ENCODE measurements around the gene YEATS4.
"Not testable (repeated sequence)": the region's sequence is repeated elsewhere in the genome, so short reads cannot be mapped to it uniquely, and the experiment has no call there.

DNA sequence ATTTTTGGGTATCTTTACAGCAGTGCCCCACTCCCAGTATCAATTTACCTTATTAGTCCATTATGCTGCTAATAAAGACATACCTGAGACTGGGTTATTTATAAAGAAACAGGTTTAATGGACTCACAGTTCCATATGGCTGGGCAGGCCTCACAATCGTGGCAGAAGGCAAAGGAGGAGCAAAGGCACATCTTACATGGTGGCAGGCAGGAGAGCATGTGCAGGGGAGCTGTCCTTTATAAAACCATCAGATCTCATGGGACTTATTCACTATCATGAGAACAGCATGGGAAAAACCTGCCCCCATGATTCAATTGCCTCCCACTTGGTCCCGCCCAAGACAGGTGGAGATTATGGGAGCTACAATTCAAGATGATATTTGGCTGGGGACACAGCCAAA lies 42.3 kb upstream of the YEATS4 start:
- TF ChIP-seq, protein P1, sequence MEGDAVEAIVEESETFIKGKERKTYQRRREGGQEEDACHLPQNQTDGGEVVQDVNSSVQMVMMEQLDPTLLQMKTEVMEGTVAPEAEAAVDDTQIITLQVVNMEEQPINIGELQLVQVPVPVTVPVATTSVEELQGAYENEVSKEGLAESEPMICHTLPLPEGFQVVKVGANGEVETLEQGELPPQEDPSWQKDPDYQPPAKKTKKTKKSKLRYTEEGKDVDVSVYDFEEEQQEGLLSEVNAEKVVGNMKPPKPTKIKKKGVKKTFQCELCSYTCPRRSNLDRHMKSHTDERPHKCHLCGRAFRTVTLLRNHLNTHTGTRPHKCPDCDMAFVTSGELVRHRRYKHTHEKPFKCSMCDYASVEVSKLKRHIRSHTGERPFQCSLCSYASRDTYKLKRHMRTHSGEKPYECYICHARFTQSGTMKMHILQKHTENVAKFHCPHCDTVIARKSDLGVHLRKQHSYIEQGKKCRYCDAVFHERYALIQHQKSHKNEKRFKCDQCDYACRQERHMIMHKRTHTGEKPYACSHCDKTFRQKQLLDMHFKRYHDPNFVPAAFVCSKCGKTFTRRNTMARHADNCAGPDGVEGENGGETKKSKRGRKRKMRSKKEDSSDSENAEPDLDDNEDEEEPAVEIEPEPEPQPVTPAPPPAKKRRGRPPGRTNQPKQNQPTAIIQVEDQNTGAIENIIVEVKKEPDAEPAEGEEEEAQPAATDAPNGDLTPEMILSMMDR (IDR thresholded peaks at IDR 0.05 in 4 of 5, conservative IDR thresholded peaks at IDR 0.05 in 1 of 5): not testable (repeated sequence)
- not testable (repeated sequence) for TF ChIP-seq POLR2A (IDR thresholded peaks at IDR 0.05)
